ENCODE data around the gene P2RX3.
"Not testable (repeated sequence)": the region's sequence is repeated elsewhere in the genome, so short reads cannot be mapped to it uniquely, and the experiment has no call there.

Gene P2RX3

GRCh38 chr11:57327721-57328120 is 10.4 kb upstream of the P2RX3 start:
- DNase-seq = no peak

- no peak for DNase-seq
Measured at GRCh38 chr11:57330029-57330428, 8.1 kb upstream of the P2RX3 start.

- DNase-seq = no peak
Measured at GRCh38 chr11:57331720-57332119, 6.4 kb upstream of the P2RX3 start.

- no peak for DNase-seq
Measured at GRCh38 chr11:57332694-57333440, 5.3 kb upstream of the P2RX3 start.

GRCh38 chr11:57335023-57335342 is 3.2 kb upstream of the P2RX3 start:
- no peak for DNase-seq

- peak; percentile 91 for DNase-seq
Measured at GRCh38 chr11:57335343-57336110, 2.6 kb upstream of the P2RX3 start, which contains the start of gene SSRP1. TSS of gene SSRP1 (minus strand) at chr11:57335892. CDS start at chr11:57335121, 771 bp downstream.

GRCh38 chr11:57336111-57336666 is 2.0 kb upstream of the P2RX3 start:
- no peak for DNase-seq

GRCh38 chr11:57336856-57337255 is 1.3 kb upstream of the P2RX3 start:
- not testable (repeated sequence) for DNase-seq

- DNase-seq = no peak
Measured at GRCh38 chr11:57339328-57339727, 1.2 kb downstream of the P2RX3 start.

GRCh38 chr11:57340039-57340615 is 2.0 kb downstream of the P2RX3 start:
- no peak for DNase-seq

- no peak for DNase-seq
Measured at GRCh38 chr11:57341250-57341808, 3.2 kb downstream of the P2RX3 start.

GRCh38 chr11:57342702-57343101 is 4.5 kb downstream of the P2RX3 start:
- DNase-seq = no peak

- DNase-seq = no peak
Measured at GRCh38 chr11:57343825-57344224, 5.7 kb downstream of the P2RX3 start.

GRCh38 chr11:57344826-57345225 is 6.7 kb downstream of the P2RX3 start:
- DNase-seq = no peak

- peak; percentile 78 for DNase-seq
Measured at GRCh38 chr11:57345555-57346211, 7.5 kb downstream of the P2RX3 start.

GRCh38 chr11:57347336-57347735 is 9.2 kb downstream of the P2RX3 start:
- no peak for DNase-seq

- no peak for DNase-seq
Measured at GRCh38 chr11:57348052-57348451, 9.9 kb downstream of the P2RX3 start.

- no peak for DNase-seq
Measured at GRCh38 chr11:57348636-57349313, 10.6 kb downstream of the P2RX3 start.

- DNase-seq = peak; percentile 93
Measured at GRCh38 chr11:57349491-57350274, 11.5 kb downstream of the P2RX3 start.

GRCh38 chr11:57353036-57353435 is 14.9 kb downstream of the P2RX3 start:
- no peak for DNase-seq

- no peak for DNase-seq
Measured at GRCh38 chr11:57353446-57353845, 15.3 kb downstream of the P2RX3 start.
